ENCODE measurements around the gene SH3RF3.

Gene SH3RF3

GRCh38 chr2:109396202-109397180, 267.5 kb downstream of the SH3RF3 start:
- no peak for TF ChIP-seq CTCF (IDR thresholded peaks at IDR 0.05)
- DNase-seq (ENCODE audit: low spot score): no peak
- Histone ChIP-seq H3K4me3 (no peak overlapping the region), H3K27ac (no peak overlapping the region)

- Histone ChIP-seq H3K4me3 (no peak overlapping the region), H3K27ac (no peak overlapping the region)
- TF ChIP-seq CTCF (IDR thresholded peaks at IDR 0.05): no peak
- DNase-seq (ENCODE audit: low spot score): no peak
Measured at GRCh38 chr2:109397893-109398292, 268.9 kb downstream of the SH3RF3 start.

- no peak for DNase-seq (ENCODE audit: low spot score)
- no peak for TF ChIP-seq CTCF (IDR thresholded peaks at IDR 0.05)
- peak overlapping the region; percentile 22 to 69 for H3K27ac ChIP-seq
- no peak overlapping the region for H3K4me3 ChIP-seq
Measured at GRCh38 chr2:109398366-109399015, 269.5 kb downstream of the SH3RF3 start.

- DNase-seq (ENCODE audit: low spot score): no peak
- Histone ChIP-seq H3K4me3 (no peak overlapping the region), H3K27ac (peak overlapping the region; percentile 22 to 69)
- TF ChIP-seq CTCF (IDR thresholded peaks at IDR 0.05): no peak
Measured at GRCh38 chr2:109399066-109399465, 270.1 kb downstream of the SH3RF3 start.

- no peak for DNase-seq (ENCODE audit: low spot score)
- H3K27ac ChIP-seq: peak overlapping the region in 1 of 2 donors; percentile 49
- no peak for TF ChIP-seq CTCF (IDR thresholded peaks at IDR 0.05)
- no peak overlapping the region for H3K4me3 ChIP-seq
Measured at GRCh38 chr2:109400102-109400501, 271.1 kb downstream of the SH3RF3 start.

GRCh38 chr2:109401370-109401769, 272.4 kb downstream of the SH3RF3 start:
- peak overlapping the region in 1 of 2 donors; percentile 45 for H3K27ac ChIP-seq

More at GRCh38 chr2:109401370-109401769, 272.4 kb downstream of the SH3RF3 start:
- TF ChIP-seq CTCF (IDR thresholded peaks at IDR 0.05): no peak
- DNase-seq (ENCODE audit: low spot score): no peak
- no peak overlapping the region for H3K4me3 ChIP-seq
